Hepatocyte (in vitro differentiated cells): Measurements from ENCODE around the gene KCNJ5. TPM values are rescaled to one million over a fixed set of nuclear protein-coding genes. Genes with fewer than 3 reads are reported as not detected.

Experiments
- DNase-seq: peaks from one replicate; pipeline ENCODE4 v3.0.0-alpha.2; 2016; ENCODE audit warnings: low spot score
- H2AFZ ChIP-seq: fragments of 200-600 bp; sonication (generic); 2 replicates; pipeline ENCODE4 v1.6.0; 2016; ENCODE audit warnings: antibody characterized with exemption, mild to moderate bottlenecking
- H3K27ac ChIP-seq: fragments of 200-600 bp; sonication (generic); 2 replicates; pipeline ENCODE4 v1.5.1; 2016; ENCODE audit warnings: mild to moderate bottlenecking
- H3K27me3 ChIP-seq: fragments of 200-600 bp; sonication (generic); 2 replicates; pipeline ENCODE4 v1.6.1; 2016
- H3K36me3 ChIP-seq: fragments of 200-600 bp; sonication (generic); replicated peaks from 2 replicates; pipeline ENCODE4 v1.5.1; 2016; ENCODE audit warnings: low read depth; ENCODE audit not compliant: insufficient read depth
- H3K4me1 ChIP-seq: fragments of 200-600 bp; sonication (generic); 2 replicates; pipeline ENCODE4 v1.5.1; 2016; ENCODE audit warnings: mild to moderate bottlenecking, moderate library complexity; ENCODE audit not compliant: insufficient read depth
- H3K4me2 ChIP-seq: fragments of 200-600 bp; sonication (generic); 2 replicates; pipeline ENCODE4 v1.6.0; 2016
- H3K4me3 ChIP-seq: fragments of 200-600 bp; sonication (generic); 2 replicates; pipeline ENCODE4 v1.5.1; 2016; ENCODE audit warnings: mild to moderate bottlenecking
- H3K79me2 ChIP-seq: fragments of 200-600 bp; sonication (generic); 2 replicates; pipeline ENCODE4 v1.6.0; 2017; ENCODE audit warnings: mild to moderate bottlenecking
- H3K9me2 ChIP-seq: fragments of 200-600 bp; sonication (generic); replicated peaks from 2 replicates; pipeline ENCODE4 v1.6.0; 2017; ENCODE audit warnings: mild to moderate bottlenecking; ENCODE audit not compliant: insufficient read depth
- H3K9me3 ChIP-seq: fragments of 200-600 bp; sonication (generic); 2 replicates; pipeline ENCODE4 v1.5.1; 2016; ENCODE audit warnings: low read depth, mild to moderate bottlenecking
- H4K20me1 ChIP-seq: fragments of 200-600 bp; sonication (generic); 2 replicates; pipeline ENCODE4 v1.6.0; 2016; ENCODE audit warnings: mild to moderate bottlenecking; ENCODE audit not compliant: insufficient read depth, poor library complexity, severe bottlenecking
- CTCF ChIP-seq: fragments of 200-600 bp; sonication (generic); IDR thresholded peaks from 2 replicates; pipeline ENCODE4 v1.5.1; 2016; ENCODE audit warnings: antibody characterized with exemption, mild to moderate bottlenecking; ENCODE audit not compliant: poor library complexity
- EZH2 ChIP-seq: fragments of 200-600 bp; sonication (generic); IDR thresholded peaks from 2 replicates; pipeline ENCODE4 v1.6.1; 2016; ENCODE audit warnings: antibody characterized with exemption, mild to moderate bottlenecking, borderline replicate concordance
- EZH2phosphoT487 ChIP-seq: fragments of 200-600 bp; sonication (generic); IDR thresholded peaks from one replicate; pipeline ENCODE4 v1.6.1; 2018; ENCODE audit warnings: antibody characterized with exemption, mild to moderate bottlenecking, low read depth, moderate library complexity; ENCODE audit not compliant: unreplicated experiment, severe bottlenecking
- WGBS: methylation state at CpG from one replicate; pipeline ENCODE4 v1.1.6; 2016; ENCODE audit warnings: low lambda C conversion rate; ENCODE audit errors: missing lambda C conversion rate; 5-methylcytosine and 5-hydroxymethylcytosine counted together
- polyA plus RNA-seq: library from polyadenylated mRNA; unstranded; fragments of >200 nt; fragmentation: Nextera tagmentation; extraction: Ambion mirVana; gene quantifications from 2 replicates; pipeline ENCODE4 v1.2.1, GENCODE V29; 2016
- total RNA-seq: library from RNA; depleted of rRNA; stranded (reverse); fragments of >200 nt; gene quantifications from 2 replicates; pipeline ENCODE4 v1.2.3, GENCODE V29; 2014

Gene KCNJ5
- total and polyA plus RNA-seq, 2 experiments from 2014 or later, result 1.00 to 1.2 TPM

- WGBS, result 78% methylated on average over 16 of the region's 16 CpGs
- TF ChIP-seq EZH2 (no peak), CTCF (no peak), EZH2phosphoT487 (no peak)
- Histone ChIP-seq H3K9me2 (no peaks in the 10 kb centered on the region), H4K20me1 (no peaks in the 10 kb centered on the region), H3K4me3 (no peak overlapping the region), H3K36me3 (no peaks in the 10 kb centered on the region), H3K79me2 (no peaks in the 10 kb centered on the region), H3K9me3 (no peaks in the 10 kb centered on the region), H3K4me2 (no peak overlapping the region), H3K27me3 (no peaks in the 10 kb centered on the region), H3K27ac (no peak overlapping the region), H3K4me1 (no peaks in the 10 kb centered on the region), H2AFZ (no peak overlapping the region)
- no peak for DNase-seq
These were observed 52.3 kb downstream of the KCNJ5 start for GRCh38 chr11:128943428-128943976.

- no peak overlapping the region for H3K27ac ChIP-seq
- H3K4me1 ChIP-seq, result no peaks in the 10 kb centered on the region
- DNase-seq, result no peak
- no peak overlapping the region for H3K4me2 ChIP-seq
- H4K20me1 ChIP-seq, result no peaks in the 10 kb centered on the region
- 76% methylated on average over 2 of the region's 2 CpGs for WGBS
- TF ChIP-seq EZH2phosphoT487, result no peak
- no peak for TF ChIP-seq EZH2
- no peak for TF ChIP-seq CTCF
- H3K9me3 ChIP-seq, result no peaks in the 10 kb centered on the region
- H3K4me3 ChIP-seq, result no peak overlapping the region
- no peaks in the 10 kb centered on the region for H3K9me2 ChIP-seq
- H3K36me3 ChIP-seq, result no peaks in the 10 kb centered on the region
- H3K79me2 ChIP-seq, result no peaks in the 10 kb centered on the region
- no peak overlapping the region for H2AFZ ChIP-seq
- no peaks in the 10 kb centered on the region for H3K27me3 ChIP-seq
These were observed 55.5 kb downstream of the KCNJ5 start for GRCh38 chr11:128946648-128947047.

GRCh38 chr11:128947773-128948172, 56.6 kb downstream of the KCNJ5 start:
- H3K4me1 ChIP-seq, result no peaks in the 10 kb centered on the region
- no peak overlapping the region for H3K27ac ChIP-seq
- no peaks in the 10 kb centered on the region for H3K27me3 ChIP-seq
- 87% methylated on average over 2 of the region's 2 CpGs for WGBS
- no peak for DNase-seq
- no peaks in the 10 kb centered on the region for H3K79me2 ChIP-seq
- H3K4me3 ChIP-seq, result no peak overlapping the region
- H3K9me3 ChIP-seq, result no peaks in the 10 kb centered on the region
- no peak overlapping the region for H3K4me2 ChIP-seq
- TF ChIP-seq EZH2phosphoT487, result no peak
- TF ChIP-seq CTCF, result no peak
- TF ChIP-seq EZH2, result no peak
- H3K9me2 ChIP-seq, result no peaks in the 10 kb centered on the region
- no peak overlapping the region for H2AFZ ChIP-seq
- H4K20me1 ChIP-seq, result no peaks in the 10 kb centered on the region
- no peaks in the 10 kb centered on the region for H3K36me3 ChIP-seq

- Histone ChIP-seq H2AFZ (no peak overlapping the region), H3K9me3 (no peaks in the 10 kb centered on the region), H3K79me2 (no peaks in the 10 kb centered on the region), H4K20me1 (no peaks in the 10 kb centered on the region), H3K27ac (no peak overlapping the region), H3K9me2 (no peaks in the 10 kb centered on the region), H3K4me1 (no peaks in the 10 kb centered on the region), H3K27me3 (no peaks in the 10 kb centered on the region), H3K36me3 (no peaks in the 10 kb centered on the region), H3K4me2 (no peak overlapping the region), H3K4me3 (no peak overlapping the region)
- 36% methylated on average over 3 of the region's 3 CpGs for WGBS
- TF ChIP-seq CTCF (no peak), EZH2 (no peak), EZH2phosphoT487 (no peak)
- DNase-seq, result no peak
These were observed 57.4 kb downstream of the KCNJ5 start for GRCh38 chr11:128948583-128948982.
